Measurements from ENCODE around the gene CTNNAL1. TPM values are rescaled to one million over a fixed set of nuclear protein-coding genes. Genes with fewer than 3 reads are reported as not detected.

Gene CTNNAL1
- total and polyA plus RNA-seq, 2 donors (not counting 1 experiment from before 2014, with no cell fraction given): 0.04 to 1.5 TPM

DNA sequence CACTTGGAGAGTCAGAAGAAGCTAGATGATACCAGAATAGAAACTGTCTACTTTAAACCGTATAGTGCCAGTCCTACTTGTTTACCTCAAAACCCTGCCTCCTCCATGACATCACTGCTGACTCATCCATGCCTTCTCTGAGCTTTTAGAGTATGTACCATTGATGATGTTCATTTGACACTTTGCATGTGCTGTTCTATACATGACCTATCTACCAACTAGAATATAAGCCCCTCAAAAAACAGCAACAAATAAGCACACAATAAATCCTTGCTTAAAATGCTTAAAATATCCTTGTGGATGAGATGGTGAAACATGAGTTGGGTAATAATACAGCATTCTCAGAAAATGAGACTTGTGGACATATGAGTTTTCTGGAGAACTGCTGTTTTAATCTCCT, 2.6 kb downstream of the CTNNAL1 start:
- CTCF ChIA-PET: interaction anchor here (1.5 to 2.2 kb wide), 2 partner anchors 12 to 57 kb away, joined by 3 to 5 read pairs; no protein-coding TSS in a partner anchor
- no peak overlapping the region for H3K4me2 ChIP-seq (replicated peaks; ENCODE audit: low read depth, low read length, poor library complexity, severe bottlenecking)
- H3K27ac ChIP-seq (ENCODE audit: low read length in 2 of 2): no peak overlapping the region
- H3K4me3 ChIP-seq (ENCODE audit: control extremely low read depth in 1 of 5, extremely low read depth in 1 of 5, insufficient read depth in 1 of 5, low read depth in 2 of 5, low read length in 4 of 5): no peak overlapping the region
- H3K9me3 ChIP-seq (ENCODE audit: control extremely low read depth in 1 of 3, control insufficient read depth in 2 of 3, insufficient read depth in 1 of 3, low read length in 2 of 3): no peaks in the 10 kb centered on the region
- POLR2A ChIA-PET: no interaction called here
- H3K36me3 ChIP-seq (replicated peaks in 1 of 2; ENCODE audit: control extremely low read depth in 1 of 2, control insufficient read depth in 1 of 2, extremely low read depth in 1 of 2, insufficient read depth in 2 of 2, low read length in 1 of 2): no peaks in the 10 kb centered on the region
- peaks cover 14 to 16% of the 10 kb centered on the region in 2 donors for H3K4me1 ChIP-seq (ENCODE audit: control insufficient read depth in 2 of 2, insufficient read depth in 2 of 2, low read length in 2 of 2)
- Mint-ChIP-seq H3K27ac (no peak overlapping the region), H3K27me3 (peaks cover 10% of the 10 kb centered on the region), H3K4me1 (peaks cover 27% of the 10 kb centered on the region), H3K4me3 (peak overlapping the region; percentile 13), H3K9me3 (ENCODE audit: insufficient read depth) (no peaks in the 10 kb centered on the region)
- no peaks in the 10 kb centered on the region for H3K79me2 ChIP-seq (ENCODE audit: control insufficient read depth, insufficient read depth, low read length)
- DNase-seq (no peak), ATAC-seq (ENCODE audit: low read depth) (no peak)
- H2AFZ ChIP-seq (ENCODE audit: insufficient read depth, low read depth, low read length, poor library complexity, severe bottlenecking): no peak overlapping the region
- peaks cover 0 to 16% (median 10%) of the 10 kb centered on the region in 4 experiments for H3K27me3 ChIP-seq (replicated peaks in 1 of 4; ENCODE audit: control extremely low read depth in 1 of 4, control insufficient read depth in 3 of 4, insufficient read depth in 4 of 4, low read length in 3 of 4)
- H3K9ac ChIP-seq (ENCODE audit: low read length): no peak overlapping the region
- TF ChIP-seq, protein P1, sequence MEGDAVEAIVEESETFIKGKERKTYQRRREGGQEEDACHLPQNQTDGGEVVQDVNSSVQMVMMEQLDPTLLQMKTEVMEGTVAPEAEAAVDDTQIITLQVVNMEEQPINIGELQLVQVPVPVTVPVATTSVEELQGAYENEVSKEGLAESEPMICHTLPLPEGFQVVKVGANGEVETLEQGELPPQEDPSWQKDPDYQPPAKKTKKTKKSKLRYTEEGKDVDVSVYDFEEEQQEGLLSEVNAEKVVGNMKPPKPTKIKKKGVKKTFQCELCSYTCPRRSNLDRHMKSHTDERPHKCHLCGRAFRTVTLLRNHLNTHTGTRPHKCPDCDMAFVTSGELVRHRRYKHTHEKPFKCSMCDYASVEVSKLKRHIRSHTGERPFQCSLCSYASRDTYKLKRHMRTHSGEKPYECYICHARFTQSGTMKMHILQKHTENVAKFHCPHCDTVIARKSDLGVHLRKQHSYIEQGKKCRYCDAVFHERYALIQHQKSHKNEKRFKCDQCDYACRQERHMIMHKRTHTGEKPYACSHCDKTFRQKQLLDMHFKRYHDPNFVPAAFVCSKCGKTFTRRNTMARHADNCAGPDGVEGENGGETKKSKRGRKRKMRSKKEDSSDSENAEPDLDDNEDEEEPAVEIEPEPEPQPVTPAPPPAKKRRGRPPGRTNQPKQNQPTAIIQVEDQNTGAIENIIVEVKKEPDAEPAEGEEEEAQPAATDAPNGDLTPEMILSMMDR (IDR thresholded peaks at IDR 0.05): no peak
- no peak for TF ChIP-seq EZH2 (IDR thresholded peaks at IDR 0.05; ENCODE audit: borderline replicate concordance, insufficient read depth, low read depth, low read length, poor library complexity, severe bottlenecking)
- intact Hi-C loops (cut with micrococcal nuclease): loop anchor here (5.0 to 10.0 kb wide), 4 partner anchors 312 to 1728 kb away; partner anchors contain the start of genes EPB41L4B, RAD23B and TXN
- no peaks in the 10 kb centered on the region for H4K20me1 ChIP-seq (ENCODE audit: control insufficient read depth, insufficient read depth, low read length, poor library complexity, severe bottlenecking)
- WGBS (ENCODE audit: insufficient coverage): 0% methylated on average over 1 of the region's 1 CpG

DNA sequence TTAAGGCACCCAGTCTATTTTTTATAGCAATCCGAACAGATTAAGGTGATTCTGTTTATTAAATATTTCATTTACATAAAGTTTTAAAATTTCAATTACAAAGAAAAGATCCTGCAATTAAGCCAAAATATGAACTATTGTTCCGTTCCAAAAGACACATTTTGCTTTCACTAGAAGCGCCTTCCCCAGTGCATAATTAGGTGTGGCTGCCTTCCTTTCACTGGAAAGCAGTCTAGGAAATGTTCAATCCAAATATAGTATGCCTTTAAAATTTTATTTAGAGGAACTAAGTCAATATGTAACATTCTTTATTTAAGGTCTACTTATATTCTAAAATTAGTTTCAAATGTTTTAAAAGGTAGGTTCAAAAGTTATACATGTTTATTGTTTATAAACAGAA, 7.6 kb downstream of the CTNNAL1 start:
- no peak overlapping the region for H2AFZ ChIP-seq (ENCODE audit: insufficient read depth, low read depth, low read length, poor library complexity, severe bottlenecking)
- H3K79me2 ChIP-seq (ENCODE audit: control insufficient read depth, insufficient read depth, low read length): no peaks in the 10 kb centered on the region
- no peak overlapping the region for H3K4me2 ChIP-seq (replicated peaks; ENCODE audit: low read depth, low read length, poor library complexity, severe bottlenecking)
- intact Hi-C loops (cut with micrococcal nuclease): no loop called here
- CTCF ChIA-PET: no interaction called here
- H3K36me3 ChIP-seq (replicated peaks in 1 of 2; ENCODE audit: control extremely low read depth in 1 of 2, control insufficient read depth in 1 of 2, extremely low read depth in 1 of 2, insufficient read depth in 2 of 2, low read length in 1 of 2): no peaks in the 10 kb centered on the region
- ATAC-seq (ENCODE audit: low read depth): no peak
- H3K9me3 Mint-ChIP-seq (ENCODE audit: insufficient read depth): peaks cover 2% of the 10 kb centered on the region
- no peak overlapping the region for H3K4me3 ChIP-seq (ENCODE audit: control extremely low read depth in 1 of 5, extremely low read depth in 1 of 5, insufficient read depth in 1 of 5, low read depth in 2 of 5, low read length in 4 of 5)
- peaks cover 2% of the 10 kb centered on the region for H3K4me1 Mint-ChIP-seq
- no peak for TF ChIP-seq EZH2 (IDR thresholded peaks at IDR 0.05; ENCODE audit: borderline replicate concordance, insufficient read depth, low read depth, low read length, poor library complexity, severe bottlenecking)
- TF ChIP-seq, protein P1 (IDR thresholded peaks at IDR 0.05): no peak
- no peak overlapping the region for H3K27ac ChIP-seq (ENCODE audit: low read length in 2 of 2)
- POLR2A ChIA-PET: no interaction called here
- no CpG with 5 or more reads among the region's 3 CpGs for WGBS (ENCODE audit: insufficient coverage)
- no peak overlapping the region for H3K9ac ChIP-seq (ENCODE audit: low read length)
- peaks cover 0 to 6% (median 3%) of the 10 kb centered on the region in 4 experiments for H3K27me3 ChIP-seq (replicated peaks in 1 of 4; ENCODE audit: control extremely low read depth in 1 of 4, control insufficient read depth in 3 of 4, insufficient read depth in 4 of 4, low read length in 3 of 4)
- no peak overlapping the region for H3K27ac Mint-ChIP-seq
- no peak overlapping the region for H3K4me3 Mint-ChIP-seq
- H3K27me3 Mint-ChIP-seq: peaks cover 4% of the 10 kb centered on the region
- no peaks in the 10 kb centered on the region for H4K20me1 ChIP-seq (ENCODE audit: control insufficient read depth, insufficient read depth, low read length, poor library complexity, severe bottlenecking)
- DNase-seq: no peak
- peaks cover 0 to 1% of the 10 kb centered on the region in 2 donors for H3K4me1 ChIP-seq (ENCODE audit: control insufficient read depth in 2 of 2, insufficient read depth in 2 of 2, low read length in 2 of 2)
- H3K9me3 ChIP-seq (ENCODE audit: control extremely low read depth in 1 of 3, control insufficient read depth in 2 of 3, insufficient read depth in 1 of 3, low read length in 2 of 3): peaks cover 6 to 10% (median 7%) of the 10 kb centered on the region in 3 donors
